GM06990 (cell line): ENCODE data around the gene GPD2.

ENCODE experiments used
- DNase-seq: peaks from one replicate; pipeline ENCODE4 v3.0.0-alpha.2; 2011; ENCODE audit not compliant: insufficient read length; ENCODE audit errors: extremely low read depth
- H3K27me3 ChIP-seq: replicated peaks from 2 replicates; pipeline ENCODE4 v1.6.0; 2011; ENCODE audit warnings: low read length; ENCODE audit not compliant: control insufficient read depth, insufficient read depth
- H3K36me3 ChIP-seq: 2 replicates; pipeline ENCODE4 v1.5.1; 2011; ENCODE audit warnings: low read length; ENCODE audit not compliant: control insufficient read depth, insufficient read depth
- H3K4me3 ChIP-seq: replicated peaks from 2 replicates; pipeline ENCODE4 v1.5.1; 2011; ENCODE audit warnings: low read depth, mild to moderate bottlenecking, control low read depth, low read length
- CTCF ChIP-seq: IDR thresholded peaks from 2 replicates; pipeline ENCODE4 v1.5.1; 2011; ENCODE audit warnings: low read length, control low read depth, mild to moderate bottlenecking, inconsistent platforms; ENCODE audit not compliant: insufficient read depth, poor library complexity, severe bottlenecking

GPD2 gene

GRCh38 chr2:156589381-156590079, 153.4 kb downstream of the GPD2 start:
- DNase-seq, result peak; percentile 19

GRCh38 chr2:156590085-156590739, 154.0 kb downstream of the GPD2 start:
- H3K36me3 ChIP-seq, result no peaks in the 10 kb centered on the region
- DNase-seq, result no peak
- no peaks in the 10 kb centered on the region for H3K27me3 ChIP-seq
- no peak for TF ChIP-seq CTCF
- no peak overlapping the region for H3K4me3 ChIP-seq

More at GRCh38 chr2:156589381-156590079, 153.4 kb downstream of the GPD2 start:
- no peak overlapping the region for H3K4me3 ChIP-seq
- no peaks in the 10 kb centered on the region for H3K36me3 ChIP-seq
- TF ChIP-seq CTCF, result peak; percentile 53
- H3K27me3 ChIP-seq, result no peaks in the 10 kb centered on the region

GRCh38 chr2:156592809-156593593, 156.8 kb downstream of the GPD2 start:
- Histone ChIP-seq H3K4me3 (no peak overlapping the region), H3K27me3 (no peaks in the 10 kb centered on the region), H3K36me3 (no peaks in the 10 kb centered on the region)
- TF ChIP-seq CTCF, result no peak
- no peak for DNase-seq

- Histone ChIP-seq H3K4me3 (no peak overlapping the region), H3K27me3 (no peaks in the 10 kb centered on the region), H3K36me3 (no peaks in the 10 kb centered on the region)
- no peak for TF ChIP-seq CTCF
- no peak for DNase-seq
Observed at GRCh38 chr2:156593594-156593921, 157.4 kb downstream of the GPD2 start.

GRCh38 chr2:156598563-156598962, 162.4 kb downstream of the GPD2 start:
- no peak for TF ChIP-seq CTCF
- no peaks in the 10 kb centered on the region for H3K36me3 ChIP-seq
- no peaks in the 10 kb centered on the region for H3K27me3 ChIP-seq
- H3K4me3 ChIP-seq, result no peak overlapping the region
- DNase-seq, result no peak
